HG03342 (cell line): Measurements from ENCODE around the gene TSPAN11.
"Not testable (repeated sequence)": the region's sequence is repeated elsewhere in the genome, so short reads cannot be mapped to it uniquely, and the experiment has no call there.

Experiments used
- ATAC-seq: cut with Tn5 transposase; IDR thresholded peaks from one replicate; pipeline ENCODE4 v1.9.1; 2021; ENCODE audit warnings: mild to moderate bottlenecking, moderate library complexity; ENCODE audit not compliant: unreplicated experiment

TSPAN11 gene

DNA sequence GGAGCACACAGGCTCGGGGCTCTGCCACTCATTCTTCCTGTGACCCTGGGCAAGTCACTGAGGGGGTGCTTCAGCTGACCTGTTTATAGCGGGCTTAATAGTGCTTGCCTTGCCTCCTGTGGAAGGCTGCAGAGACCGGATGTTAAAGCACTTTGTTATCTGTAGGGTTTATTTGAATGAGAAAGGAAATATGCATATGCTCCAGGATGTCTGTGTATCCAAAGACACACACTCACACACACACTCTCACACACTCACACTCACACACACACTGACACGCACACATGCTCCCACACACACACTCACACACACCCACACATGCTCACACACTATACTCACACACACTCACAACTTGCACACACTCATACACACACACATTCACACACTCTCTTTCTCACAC is 91.0 kb downstream of the TSPAN11 start:
- ATAC-seq = no peak

DNA sequence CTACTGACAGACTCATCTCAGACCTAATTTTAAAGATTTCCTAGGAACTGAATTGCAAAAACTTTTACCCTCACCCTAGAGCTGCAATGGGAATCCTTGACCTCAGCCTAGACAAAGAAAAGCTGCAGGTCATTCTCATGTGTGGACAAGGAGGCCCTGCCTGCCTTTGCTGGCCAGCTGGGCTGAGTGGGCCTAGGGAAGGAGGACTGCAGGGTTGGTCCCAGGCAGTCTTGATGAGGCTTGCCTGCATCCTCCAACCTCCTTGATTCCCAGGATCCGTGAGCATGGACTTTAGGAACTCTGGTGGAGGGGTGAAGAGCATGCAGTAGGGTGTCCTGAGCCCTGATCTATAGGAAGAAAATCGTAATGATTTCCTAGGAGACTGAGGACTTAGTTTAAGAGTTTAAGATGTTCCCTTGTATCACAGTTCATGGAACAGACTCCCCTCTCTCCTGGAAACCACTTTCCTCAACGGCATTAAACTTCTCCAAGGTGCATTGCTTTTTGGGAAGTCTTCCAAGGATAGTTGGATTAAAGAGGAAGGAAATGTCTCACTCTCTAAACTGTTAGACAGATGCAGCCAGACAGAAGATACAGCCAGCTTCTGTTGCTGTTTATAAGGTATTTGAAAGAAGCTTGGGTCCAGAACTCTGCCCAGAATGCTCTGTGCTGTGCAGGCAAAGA is 91.7 kb downstream of the TSPAN11 start:
- ATAC-seq = no peak

DNA sequence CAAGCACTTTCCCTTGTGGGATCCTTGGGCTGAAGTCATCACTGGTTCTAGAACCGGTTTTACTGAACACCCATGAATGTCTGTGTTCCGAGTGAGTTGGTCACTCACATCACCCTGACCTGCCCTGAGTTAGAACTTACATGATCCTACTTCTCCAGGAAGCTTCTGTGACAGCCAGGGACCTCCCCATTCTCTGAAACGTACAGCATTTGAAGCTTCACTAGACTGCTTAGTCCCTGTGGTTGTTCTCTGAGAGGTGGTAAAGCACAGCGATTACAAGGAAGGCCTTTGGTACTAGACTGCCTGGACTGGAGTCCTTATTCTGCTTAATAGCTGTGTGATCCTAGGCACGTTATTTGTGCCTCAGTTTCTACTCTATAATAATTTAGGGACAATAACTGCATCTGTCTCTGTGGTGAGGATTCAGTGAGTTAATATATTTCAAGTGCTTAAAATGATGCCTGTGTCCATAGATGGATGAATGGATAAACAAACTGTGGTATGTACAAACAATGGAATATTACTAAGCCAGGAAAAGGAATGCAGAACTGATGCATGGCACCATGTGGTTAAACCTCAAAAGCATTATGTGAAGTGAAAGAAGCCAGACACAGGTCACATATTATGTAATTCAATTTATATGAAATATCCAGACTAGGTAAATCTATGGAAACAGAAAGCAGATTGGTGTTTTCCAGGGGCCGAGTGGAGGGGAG is 92.4 kb downstream of the TSPAN11 start:
- ATAC-seq = no peak

DNA sequence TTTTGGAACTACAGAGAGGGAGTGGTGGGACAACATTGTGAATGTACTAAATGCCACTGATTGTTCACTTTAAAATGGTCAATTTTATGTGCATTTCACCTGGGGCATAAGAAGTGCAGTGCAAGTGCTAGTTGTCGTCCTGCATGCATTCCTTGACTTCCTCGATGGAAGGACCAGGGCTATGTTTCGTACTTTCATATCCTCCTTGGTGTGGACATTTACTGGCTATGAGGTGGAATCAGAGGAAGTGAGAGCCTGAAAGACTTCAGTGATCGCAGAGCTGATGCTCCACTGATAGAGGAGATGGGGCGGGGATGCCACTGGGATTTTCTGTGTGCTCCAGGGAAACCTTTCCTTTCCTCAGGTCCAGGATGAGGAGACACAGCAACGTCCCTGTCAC is 93.0 kb downstream of the TSPAN11 start:
- no peak for ATAC-seq

DNA sequence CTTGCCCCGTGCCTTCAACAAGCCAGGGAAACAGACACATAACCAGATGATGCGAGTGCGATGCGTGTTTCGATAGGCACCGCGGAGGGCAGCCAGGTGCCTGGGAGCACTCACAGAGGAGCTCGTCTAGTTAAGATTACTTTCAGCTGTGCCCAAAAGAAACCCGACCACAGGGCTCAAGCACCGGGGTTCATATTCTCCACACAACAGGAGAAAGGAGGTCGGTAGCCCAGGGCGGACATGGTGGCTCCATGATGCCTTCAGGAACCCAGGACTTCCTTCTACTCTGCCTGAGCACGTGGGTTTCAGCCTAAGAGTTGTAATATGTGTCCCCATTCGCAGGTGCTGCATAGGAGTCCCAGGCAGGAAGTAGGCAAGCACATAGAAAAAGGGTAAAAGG is 93.4 kb downstream of the TSPAN11 start:
- no peak for ATAC-seq

DNA sequence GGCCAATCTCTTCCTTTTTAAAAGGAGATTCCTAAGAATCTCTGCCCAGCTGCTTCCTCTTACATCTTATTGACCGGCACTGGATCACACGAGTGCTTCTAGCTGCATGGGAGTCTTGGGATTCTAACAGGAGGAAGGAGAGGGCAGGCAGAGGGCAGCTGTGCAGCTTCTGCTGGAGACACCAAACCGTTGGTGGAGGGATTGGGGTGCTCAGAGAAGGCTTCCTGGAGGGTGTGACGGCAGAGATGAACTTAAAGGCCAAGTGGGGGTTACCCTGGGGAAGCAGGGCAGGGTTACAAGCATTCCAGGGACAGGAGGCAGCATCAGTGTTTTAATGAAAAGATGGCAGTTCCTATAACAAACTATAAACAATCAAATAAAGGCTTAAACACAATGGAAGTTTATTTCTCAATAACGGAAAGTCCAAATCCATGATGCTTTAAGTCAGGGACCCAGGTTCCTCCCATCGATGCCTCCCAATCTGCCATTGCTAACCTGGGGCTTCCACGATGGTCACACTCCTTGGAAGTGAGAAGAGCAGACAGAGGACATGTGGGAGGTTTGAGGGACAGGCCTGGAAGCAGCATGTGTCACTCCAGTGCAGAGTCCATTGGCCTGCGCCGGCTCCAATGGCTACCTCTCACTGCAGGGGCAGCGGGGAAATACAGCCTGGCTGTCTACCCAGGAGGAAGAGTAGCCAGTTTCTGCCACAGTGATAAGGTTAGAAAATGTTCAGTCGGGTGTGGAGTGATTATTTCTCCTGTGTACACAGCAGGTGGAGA is 94.0 kb downstream of the TSPAN11 start:
- no peak for ATAC-seq

DNA sequence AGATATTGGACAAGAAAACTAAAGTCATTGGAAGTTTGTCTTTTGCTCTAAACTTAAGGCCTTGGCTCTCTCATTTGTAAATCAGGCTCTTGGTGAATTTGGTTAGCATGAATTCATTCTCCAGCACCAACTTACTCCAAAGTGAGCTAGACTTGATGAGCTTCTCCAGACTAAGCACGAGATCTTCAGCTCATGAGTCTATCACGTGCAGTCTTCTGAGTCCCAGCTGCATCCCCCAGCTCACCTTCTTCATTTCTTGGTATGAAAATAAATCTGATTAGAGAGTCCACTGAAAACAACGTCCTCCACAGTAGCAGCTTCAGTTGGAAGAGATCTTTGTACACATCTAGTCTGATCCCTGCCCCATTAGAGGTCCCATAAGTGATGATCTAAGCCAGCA is 94.6 kb downstream of the TSPAN11 start:
- no peak for ATAC-seq

DNA sequence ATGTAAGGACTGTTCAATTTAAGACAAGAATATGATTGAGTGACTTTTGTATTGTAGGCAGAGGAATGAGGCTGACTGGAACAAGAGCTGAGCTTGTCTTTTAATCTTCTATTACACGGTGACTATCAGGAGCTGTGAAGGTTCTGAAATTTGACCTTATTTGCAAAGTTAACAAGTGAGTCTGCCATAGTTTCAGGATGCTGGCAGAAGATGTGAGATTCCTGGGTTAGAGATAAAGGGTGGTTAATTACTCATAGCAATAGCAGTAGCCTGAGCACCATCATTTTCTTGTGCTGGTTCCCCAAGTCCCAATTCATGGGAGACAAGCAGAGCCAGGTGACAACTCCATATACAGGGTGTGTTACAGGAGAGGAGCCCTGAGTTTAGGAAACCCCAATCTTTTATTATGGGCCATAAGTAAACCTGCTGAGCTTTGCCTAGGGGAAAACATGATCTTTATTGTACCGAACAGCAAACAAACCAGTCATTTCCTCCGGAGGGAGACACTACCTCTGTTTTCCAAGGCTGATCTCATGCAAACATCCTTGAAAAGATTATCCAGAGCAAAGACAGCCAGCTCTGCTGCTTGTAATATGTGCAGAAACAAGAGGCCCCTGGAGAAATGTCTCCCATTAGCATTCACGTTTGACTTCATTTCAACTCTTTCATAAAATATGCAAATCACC is 95.4 kb downstream of the TSPAN11 start:
- ATAC-seq = no peak

DNA sequence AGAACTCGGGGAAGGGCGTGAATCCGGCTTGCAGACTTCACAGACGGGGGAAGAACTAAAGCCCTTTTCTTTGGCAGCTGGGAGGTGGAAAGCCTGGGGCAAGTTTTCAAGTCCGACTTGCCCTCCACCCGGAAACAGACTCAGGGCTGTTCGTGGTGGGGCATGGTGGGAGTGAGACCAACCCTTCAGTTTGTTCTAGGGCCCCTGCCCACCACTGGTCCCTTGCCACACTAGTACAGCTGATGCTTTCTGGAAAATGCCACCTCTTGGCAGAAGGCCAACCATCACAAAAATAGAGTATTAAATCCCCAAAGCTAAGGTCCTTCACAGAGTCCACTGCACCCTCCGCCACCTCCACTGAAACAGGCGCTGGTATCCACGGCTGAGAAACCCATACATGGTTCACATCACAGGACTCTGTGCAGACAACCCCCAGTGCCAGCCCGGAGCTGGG is 96.8 kb downstream of the TSPAN11 start:
- no peak for ATAC-seq

DNA sequence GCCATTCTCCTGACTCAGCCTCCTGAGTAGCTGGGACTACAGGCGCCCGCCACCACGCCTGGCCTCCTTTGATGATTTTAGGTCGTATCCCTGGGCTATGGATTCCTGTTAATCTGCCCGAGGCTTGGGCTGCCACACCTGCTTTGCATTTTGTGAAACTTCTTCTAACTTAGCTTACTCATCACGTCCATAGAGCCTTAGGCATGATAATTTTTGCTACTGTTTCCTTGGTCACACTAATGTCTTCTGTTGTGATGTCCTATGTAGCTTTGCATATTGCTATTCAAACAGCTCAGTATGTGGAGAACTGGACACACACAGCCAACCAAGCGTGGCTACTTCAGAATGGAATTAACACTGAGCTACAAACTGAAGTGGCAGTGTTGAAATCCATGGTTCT is 99.7 kb downstream of the TSPAN11 start:
- ATAC-seq = no peak

DNA sequence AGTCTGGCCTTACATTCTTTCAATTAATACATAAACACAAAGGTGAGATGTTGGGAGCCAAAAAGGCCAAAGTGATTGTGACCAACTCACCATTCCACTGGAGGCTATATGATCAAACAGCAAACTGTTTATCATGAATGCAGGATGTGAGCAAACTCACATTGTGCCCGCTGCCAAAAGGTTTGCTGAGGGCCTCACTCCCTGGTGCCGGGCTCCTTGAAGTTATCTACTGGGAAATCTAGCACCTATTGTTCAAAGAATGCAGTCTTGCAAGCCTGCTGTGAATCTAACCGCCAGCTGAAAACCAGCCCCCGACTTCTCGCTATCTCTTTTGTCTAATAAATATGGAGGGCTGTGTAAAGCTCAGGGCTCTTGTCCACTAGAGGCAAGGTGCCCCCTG is 100.5 kb downstream of the TSPAN11 start:
- not testable (repeated sequence) for ATAC-seq

DNA sequence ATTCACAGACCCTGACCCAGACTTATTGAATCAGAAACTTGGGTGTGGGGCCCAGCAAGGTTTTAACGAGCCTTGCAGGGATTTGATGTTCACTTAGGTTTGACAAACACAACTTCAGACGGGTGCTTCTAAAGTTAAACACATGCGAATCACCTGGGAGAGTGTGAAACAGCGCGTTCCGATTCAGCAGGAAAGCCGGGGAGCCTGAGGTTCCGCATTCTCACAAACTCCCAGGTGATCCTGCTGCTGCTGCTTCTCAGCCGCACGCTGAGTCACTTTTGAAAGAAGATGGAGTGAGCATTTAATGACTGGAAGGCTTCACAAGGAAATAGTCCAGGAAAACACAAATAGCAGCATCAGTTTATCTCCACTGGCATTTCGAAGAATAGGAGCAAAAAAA is 102.9 kb downstream of the TSPAN11 start:
- ATAC-seq = no peak

DNA sequence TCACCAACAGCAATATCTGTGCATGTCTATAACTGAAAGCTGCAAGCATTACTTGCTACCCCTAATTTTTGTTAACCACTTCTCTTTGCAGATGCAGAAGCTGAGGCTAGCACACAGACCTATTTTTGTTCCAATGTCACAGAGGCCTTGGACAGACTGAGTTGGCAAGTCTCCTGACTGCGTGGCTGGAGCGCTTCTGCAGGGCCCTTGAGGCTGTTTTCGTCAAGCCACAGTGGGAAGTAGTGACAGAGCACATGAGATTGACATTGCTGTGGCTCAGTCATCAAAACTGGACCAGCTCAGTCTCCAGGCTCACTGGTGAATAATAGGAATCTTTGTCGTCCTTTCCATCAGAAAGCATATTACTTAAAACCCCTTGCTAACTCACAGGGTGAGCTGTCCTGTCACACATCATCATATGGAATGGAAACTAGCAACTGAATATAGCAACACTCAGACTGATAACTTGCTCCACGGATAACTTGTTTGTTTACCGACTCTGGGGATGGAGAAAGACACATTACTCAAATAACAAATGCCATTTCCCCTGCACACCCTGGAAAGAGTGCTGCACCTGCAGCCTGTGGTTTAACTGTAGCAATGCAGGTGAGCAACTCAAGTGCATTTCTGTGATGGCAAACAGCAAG is 103.5 kb downstream of the TSPAN11 start:
- no peak for ATAC-seq

DNA sequence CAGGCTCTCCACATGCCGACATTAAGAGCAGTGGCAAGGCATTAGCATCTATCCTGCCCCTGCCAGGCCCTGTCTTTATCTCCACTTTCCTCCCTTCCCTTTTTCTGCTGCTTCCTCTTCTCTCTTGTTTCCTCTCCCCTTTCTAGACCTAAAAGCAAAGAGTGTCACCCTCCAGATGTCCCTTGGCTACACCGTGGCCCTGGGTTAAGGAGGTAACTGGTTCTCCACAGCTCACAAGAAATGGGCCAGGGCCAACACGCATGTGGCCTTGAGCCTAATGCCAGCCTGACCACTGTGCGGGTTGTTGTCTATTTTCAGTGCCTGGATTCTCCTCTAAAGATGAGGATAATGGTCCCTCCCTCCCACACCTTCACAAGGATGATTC is 105.4 kb downstream of the TSPAN11 start:
- ATAC-seq = no peak

DNA sequence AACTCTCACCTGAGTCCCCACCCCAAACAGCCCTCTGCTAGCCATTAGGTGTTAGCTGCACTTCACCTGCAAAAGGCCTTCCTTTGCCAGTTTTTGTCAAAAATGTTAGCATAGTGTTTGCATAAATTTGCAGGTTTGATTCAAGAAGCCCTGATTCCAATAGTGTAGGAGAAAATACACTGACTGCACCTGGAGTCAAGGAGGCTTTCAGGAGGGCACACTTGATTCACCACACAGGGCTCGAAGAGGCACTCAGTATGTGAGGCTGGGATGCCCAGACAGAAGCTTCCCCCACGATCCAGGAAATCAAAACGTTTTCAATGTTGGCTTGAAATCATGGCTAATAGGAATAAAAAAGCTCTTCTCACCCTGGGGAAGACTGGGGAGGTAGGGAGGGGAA is 106.6 kb downstream of the TSPAN11 start:
- no peak for ATAC-seq

DNA sequence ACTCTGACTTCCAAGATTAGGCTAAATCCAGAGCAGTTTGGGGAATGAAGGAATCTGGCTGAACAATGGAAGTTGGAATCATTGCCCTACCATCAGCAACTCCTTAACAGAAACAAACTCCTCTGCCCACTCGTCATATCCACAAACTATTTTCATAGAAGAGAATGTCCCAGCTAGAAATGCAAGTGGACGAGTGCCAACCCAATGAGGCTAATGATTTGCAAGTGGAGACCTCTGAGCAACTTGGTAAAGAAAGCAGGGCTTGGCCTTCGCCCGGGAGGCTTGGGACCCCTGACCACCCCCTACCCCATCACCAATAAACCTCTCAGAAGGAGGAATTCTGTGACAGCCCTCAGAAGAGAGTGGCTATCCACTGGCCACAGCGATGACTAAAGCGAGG is 107.1 kb downstream of the TSPAN11 start:
- ATAC-seq = no peak

DNA sequence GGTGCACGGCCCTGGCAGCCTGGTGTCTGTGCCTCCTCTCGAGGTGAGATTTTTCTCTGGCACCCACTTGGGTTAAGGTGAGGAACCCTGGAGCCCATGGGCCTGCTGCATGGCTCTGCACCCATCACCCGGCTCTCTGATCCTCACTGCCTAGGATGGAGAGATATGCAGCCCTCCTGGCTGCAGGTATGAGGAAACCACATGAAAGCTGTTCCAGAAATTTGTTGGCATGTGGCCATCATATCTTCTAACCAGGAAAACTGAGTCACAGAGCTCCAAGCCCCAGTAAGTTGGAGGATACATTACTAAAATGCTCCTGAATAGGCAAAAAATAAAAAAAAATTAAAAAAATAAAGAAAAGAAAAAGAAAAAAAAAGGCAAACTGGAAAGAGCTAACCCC is 107.8 kb downstream of the TSPAN11 start:
- no peak for ATAC-seq

DNA sequence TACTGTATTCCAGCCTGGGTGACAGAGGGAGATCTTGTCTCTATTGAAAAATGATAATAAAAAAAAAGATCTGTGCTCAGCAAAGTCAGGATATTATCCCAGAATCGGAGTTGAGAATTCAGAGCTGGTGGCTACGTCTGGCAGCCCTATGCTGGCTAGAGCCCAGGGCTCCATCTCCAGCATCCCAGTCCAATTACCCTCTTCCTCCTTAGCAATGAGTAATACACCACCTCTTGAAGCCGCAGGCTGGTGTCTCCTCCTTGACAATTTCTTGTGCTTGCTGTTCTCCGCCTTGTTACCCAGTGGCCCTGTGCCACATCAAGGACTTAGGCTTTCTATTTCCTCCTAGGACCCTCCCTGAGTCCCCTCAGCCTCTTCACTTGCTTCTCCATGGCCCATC is 108.7 kb downstream of the TSPAN11 start:
- ATAC-seq = no peak

DNA sequence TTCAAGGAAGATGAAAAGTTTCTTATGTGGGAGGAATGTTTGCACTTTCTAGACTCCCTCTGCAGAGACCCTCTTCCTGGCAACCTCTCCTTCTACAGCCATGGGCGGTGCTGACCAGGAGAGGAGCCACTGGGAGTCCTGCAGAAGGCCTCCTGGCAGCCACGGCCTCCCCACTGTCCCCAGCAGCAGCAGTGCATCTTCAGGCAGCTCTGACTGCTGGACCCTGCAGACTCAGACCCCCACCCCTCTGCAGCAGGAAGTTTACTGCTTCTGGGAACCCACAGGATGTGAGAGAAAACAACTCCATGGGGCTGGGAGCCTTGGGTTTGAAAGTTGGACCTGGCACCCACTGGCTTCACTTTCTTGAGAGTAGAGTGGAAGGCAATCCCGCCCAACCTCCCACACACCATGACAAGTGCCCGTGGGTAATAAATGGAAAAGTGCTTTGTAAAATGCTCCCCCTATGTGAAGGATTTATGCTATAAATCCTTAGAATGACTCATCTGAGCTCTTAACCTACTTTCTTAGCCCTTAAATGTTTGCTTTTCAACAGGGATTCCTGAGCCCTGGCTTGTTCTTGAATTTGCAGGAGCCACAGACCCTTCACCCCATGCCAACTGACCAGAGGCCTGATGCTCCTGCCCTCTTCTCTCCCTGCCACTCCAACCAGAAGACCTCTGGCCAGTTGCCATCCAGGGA is 109.6 kb downstream of the TSPAN11 start:
- no peak for ATAC-seq

DNA sequence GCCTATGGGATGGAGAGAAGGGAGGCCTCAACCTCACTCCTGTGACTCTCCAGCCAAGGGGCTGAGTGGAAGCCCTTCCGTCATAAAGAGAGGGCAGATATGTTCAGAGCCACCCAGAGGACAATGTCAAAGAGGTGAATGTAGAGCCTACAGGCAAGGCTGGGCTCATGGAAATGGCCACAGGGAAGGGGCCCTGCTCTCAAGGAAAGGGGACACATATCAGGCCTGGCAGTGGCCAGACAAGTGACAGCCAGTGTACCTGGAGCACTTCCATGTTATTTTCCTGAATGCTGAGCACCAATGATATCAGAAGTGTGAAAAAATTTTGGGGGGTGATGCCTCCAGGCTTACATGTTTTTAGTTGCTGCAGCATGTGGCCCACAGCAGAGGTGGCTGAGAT is 110.5 kb downstream of the TSPAN11 start:
- ATAC-seq = no peak
